ENCODE measurements around the gene SPOUT1.

GRCh38 chr9:128841694-128842492, 12.3 kb upstream of the SPOUT1 start:
- no peak for TF ChIP-seq CTCF (conservative IDR thresholded peaks at IDR 0.05; ENCODE audit: low read length)
- no peak for TF ChIP-seq EZH2phosphoT487 (IDR thresholded peaks at IDR 0.05; ENCODE audit: borderline replicate concordance, low read depth, low read length)

All from OCI-LY7 (cell line).